Kidney (tissue), 22 donors: ENCODE data around the gene COPS7A. TPM values are rescaled to one million over a fixed set of nuclear protein-coding genes. Genes with fewer than 3 reads are reported as not detected.

Source experiments
- DNase-seq, 5 donors: peaks; one replicate each; pipeline ENCODE4 v3.0.0-alpha.2; 2013 to 2020
- FAIRE-seq: peaks from 2 replicates; lab custom pipeline; 2012; peaks lifted over from hg19 to GRCh38; lab: Jason Lieb, UNC
- H3K27ac ChIP-seq, 2 donors: one replicate each; pipeline ENCODE4 v1.7.0; 2013; ENCODE audit warnings: low read depth in 2 of 2, low read length in 2 of 2, inconsistent platforms in 1 of 2
- H3K27me3 ChIP-seq: one replicate; pipeline ENCODE4 v1.7.1; 2013; ENCODE audit warnings: low read length, inconsistent platforms; ENCODE audit not compliant: control insufficient read depth, insufficient read depth
- H3K36me3 ChIP-seq, 3 donors: one replicate each; pipeline versions ENCODE4 v1.7.0 to v1.7.1; 2013; ENCODE audit warnings: low read length in 3 of 3, control low read depth in 1 of 3, inconsistent platforms in 1 of 3; ENCODE audit not compliant: insufficient read depth in 3 of 3, control insufficient read depth in 2 of 3
- H3K4me1 ChIP-seq, 3 donors: one replicate each; pipeline versions ENCODE4 v1.7.0 to v1.7.1; 2013; ENCODE audit warnings: low read length in 3 of 3, inconsistent platforms in 1 of 3, low read depth in 1 of 3; ENCODE audit not compliant: control insufficient read depth in 2 of 3, insufficient read depth in 2 of 3
- H3K4me3 ChIP-seq, 3 donors: one replicate each; pipeline versions ENCODE4 v1.7.0 to v1.8.1; 2013; ENCODE audit warnings: low read length in 3 of 3, control low read depth in 1 of 3, inconsistent platforms in 1 of 3
- H3K9ac ChIP-seq, 3 donors: one replicate each; pipeline versions ENCODE4 v1.7.0 to v1.7.1; 2013; ENCODE audit warnings: low read length in 3 of 3, control low read depth in 1 of 3, inconsistent platforms in 1 of 3
- H3K9me3 ChIP-seq, 3 donors: one replicate each; pipeline versions ENCODE4 v1.7.0 to v1.7.1; 2013; ENCODE audit warnings: low read length in 3 of 3, control low read depth in 1 of 3, inconsistent platforms in 1 of 3; ENCODE audit not compliant: control insufficient read depth in 2 of 3, insufficient read depth in 1 of 3
- CTCF ChIP-seq: IDR thresholded peaks from 3 replicates; pipeline ENCODE4 v1.5.1; 2012; ENCODE audit warnings: mild to moderate bottlenecking, moderate library complexity, borderline replicate concordance; ENCODE audit not compliant: insufficient read depth; ENCODE audit errors: extremely low read depth
- intact Hi-C: fragments of 100-400 bp; cut with DNase I; formaldehyde crosslinking; loops from one replicate; pipeline ENCODE4 v1.11.1; 2022
- long read RNA-seq, 10 donors: library from polyadenylated mRNA in 1 of 10; unstranded in 1 of 10; transcript quantifications; one replicate each; pipeline ENCODE4 v2.0.0 and lab custom pipeline, GENCODE V29; 2021 to 2026
- polyA plus RNA-seq: library from polyadenylated mRNA; stranded (reverse); fragments of 350-450 nt; fragmentation: Illumina TruSeq; extraction: RNeasy Lipid Tissue Mini Kit (QIAGEN cat#74804); gene quantifications from one replicate; pipeline ENCODE4 v1.2.3, GENCODE V29; 2014; ENCODE audit warnings: low read depth, low replicate concordance; ENCODE audit not compliant: insufficient read depth
- total RNA-seq: library from RNA; stranded (reverse); fragmentation: NEBNext Ultra II Directional; extraction: Animal tissue kit (Norgen Biotek cat#: 25700); gene quantifications from one replicate; pipeline ENCODE4 v1.2.1, GENCODE V29; 2021
- donor health status: control.
- donor health status: control.
- donor health status: control.
- donor health status: control.
- donor health status: control.
- donor health status: DM: yes; HTN: yes; CAD: no.
- donor health status: Normal renal cell carcinoma (clear cell type).

Gene COPS7A
- total RNA-seq (71.9 TPM), polyA plus RNA-seq (94.1 TPM)
- long read RNA-seq, donor 1, transcript COPS7A-215 (8 exons, 2,127 nt), result major isoform, 10 of 17 reads
- long read RNA-seq, donor 1, partial matches to known transcripts, result 0 of 17 reads
- long read RNA-seq, donor 1, other reads (novel, unspliced or antisense), result 0 of 17 reads
- long read RNA-seq, donor 2, transcript COPS7A-215 (8 exons, 2,127 nt), result major isoform, 13 of 27 reads
- long read RNA-seq, donor 2, transcript COPS7A-201 (8 exons, 1,721 nt), result minor isoform, 6 of 27 reads
- long read RNA-seq, donor 2, partial matches to known transcripts, result 0 of 27 reads
- long read RNA-seq, donor 2, other reads (novel, unspliced or antisense), result 0 of 27 reads
- long read RNA-seq, donor 3, transcript COPS7A-215 (8 exons, 2,127 nt), result major isoform, 12 of 25 reads
- long read RNA-seq, donor 3, transcript COPS7A-201 (8 exons, 1,721 nt), result minor isoform, 7 of 25 reads
- long read RNA-seq, donor 3, partial matches to known transcripts, result 0 of 25 reads
- long read RNA-seq, donor 3, other reads (novel, unspliced or antisense), result 0 of 25 reads
- long read RNA-seq, donor 4, transcript COPS7A-215 (8 exons, 2,127 nt), result major isoform, 6 of 13 reads
- long read RNA-seq, donor 4, partial matches to known transcripts, result 0 of 13 reads
- long read RNA-seq, donor 4, other reads (novel, unspliced or antisense), result 0 of 13 reads
- long read RNA-seq, donor 5, result 0 reads
- long read RNA-seq, donor 6, partial matches to known transcripts, result 15 of 20 reads
- long read RNA-seq, donor 6, other reads (novel, unspliced or antisense), result 0 of 20 reads
- long read RNA-seq, donor 7, transcript COPS7A-201 (8 exons, 1,721 nt), result minor isoform, 8 of 138 reads
- long read RNA-seq, donor 7, transcript COPS7A-215 (8 exons, 2,127 nt), result major isoform, 65 of 138 reads
- long read RNA-seq, donor 7, transcript COPS7A-204 (7 exons, 2,034 nt), result minor isoform, 6 of 138 reads
- long read RNA-seq, donor 7, transcript COPS7A-210 (8 exons, 1,832 nt), result minor isoform, 23 of 138 reads
- long read RNA-seq, donor 7, partial matches to known transcripts, result 20 of 138 reads
- long read RNA-seq, donor 7, other reads (novel, unspliced or antisense), result 12 of 138 reads
- long read RNA-seq, donor 8, transcript COPS7A-215 (8 exons, 2,127 nt), result major isoform, 11 of 26 reads
- long read RNA-seq, donor 8, partial matches to known transcripts, result 0 of 26 reads
- long read RNA-seq, donor 8, other reads (novel, unspliced or antisense), result 0 of 26 reads
- long read RNA-seq, donor 9, transcript COPS7A-215 (8 exons, 2,127 nt), result major isoform, 7 of 16 reads
- long read RNA-seq, donor 9, partial matches to known transcripts, result 5 of 16 reads
- long read RNA-seq, donor 9, other reads (novel, unspliced or antisense), result 0 of 16 reads
- long read RNA-seq, donor 10, transcript COPS7A-215 (8 exons, 2,127 nt), result major isoform, 11 of 20 reads
- long read RNA-seq, donor 10, partial matches to known transcripts, result 0 of 20 reads
- long read RNA-seq, donor 10, other reads (novel, unspliced or antisense), result 0 of 20 reads

- H3K4me1 ChIP-seq, result peaks cover 0 to 9% (median 4%) of the 10 kb centered on the region in 3 donors
- peak within 1 kb of the TSS; percentile 79 to 96 (median 86) for H3K4me3 ChIP-seq
- H3K27me3 ChIP-seq, result no peaks in the 10 kb centered on the region
- FAIRE-seq (peak; percentile 92), DNase-seq (peak; percentile 98 to 99 (median 99))
- peak within 1 kb of the TSS; percentile 26 to 84 (median 72) for H3K9ac ChIP-seq
- H3K27ac ChIP-seq, result peak within 1 kb of the TSS; percentile 66 to 88
- no peaks in the 10 kb centered on the region for H3K9me3 ChIP-seq
- no peak for TF ChIP-seq CTCF
- intact Hi-C loops, result no loop called here
- H3K36me3 ChIP-seq, result peaks cover 1 to 9% (median 4%) of the 10 kb centered on the region in 3 donors
These were observed at the start of gene COPS7A for GRCh38 chr12:6723607-6724408. Gene COPS7A (plus strand): TSS chr12:6724046. CDS start chr12:6724657, 611 bp downstream.

DNA sequence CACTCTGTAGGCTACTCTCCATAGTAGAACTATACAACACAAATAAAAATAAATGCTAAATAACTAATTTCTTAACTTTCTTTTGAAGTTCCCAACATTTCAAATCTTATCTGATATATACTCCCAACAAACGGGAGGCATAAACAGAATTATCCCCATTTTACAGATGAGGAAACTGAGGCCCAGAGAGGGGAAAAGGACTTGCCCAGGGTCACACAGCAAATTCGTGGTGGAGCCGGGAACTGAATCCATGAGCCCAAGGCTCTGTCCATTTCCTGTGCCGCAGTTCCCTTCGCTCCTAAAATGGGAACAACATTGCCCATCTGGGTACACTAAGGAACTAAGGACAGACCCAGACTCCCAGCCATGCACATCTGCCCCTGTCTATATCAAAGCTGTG lies 46.9 kb upstream of the COPS7A start:
- H3K9me3 ChIP-seq, result no peaks in the 10 kb centered on the region
- H3K4me3 ChIP-seq, result no peak overlapping the region
- H3K27me3 ChIP-seq, result no peaks in the 10 kb centered on the region
- DNase-seq, result no peak
- no peak for FAIRE-seq
- no peak for TF ChIP-seq CTCF
- H3K36me3 ChIP-seq, result peaks cover 14 to 64% (median 47%) of the 10 kb centered on the region in 3 donors
- H3K27ac ChIP-seq, result no peak overlapping the region
- intact Hi-C loops, result no loop called here
- H3K9ac ChIP-seq, result no peak overlapping the region
- H3K4me1 ChIP-seq, result no peaks in the 10 kb centered on the region
